ENCODE results near the gene FLCN. TPM values are rescaled to one million over a fixed set of nuclear protein-coding genes. Genes with fewer than 3 reads are reported as not detected.
"Not testable (repeated sequence)": the region's sequence is repeated elsewhere in the genome, so short reads cannot be mapped to it uniquely, and the experiment has no call there.

FLCN gene
- polyA plus RNA-seq, 4 donors = 20.0 to 29.1 (median 26.6) TPM

DNA sequence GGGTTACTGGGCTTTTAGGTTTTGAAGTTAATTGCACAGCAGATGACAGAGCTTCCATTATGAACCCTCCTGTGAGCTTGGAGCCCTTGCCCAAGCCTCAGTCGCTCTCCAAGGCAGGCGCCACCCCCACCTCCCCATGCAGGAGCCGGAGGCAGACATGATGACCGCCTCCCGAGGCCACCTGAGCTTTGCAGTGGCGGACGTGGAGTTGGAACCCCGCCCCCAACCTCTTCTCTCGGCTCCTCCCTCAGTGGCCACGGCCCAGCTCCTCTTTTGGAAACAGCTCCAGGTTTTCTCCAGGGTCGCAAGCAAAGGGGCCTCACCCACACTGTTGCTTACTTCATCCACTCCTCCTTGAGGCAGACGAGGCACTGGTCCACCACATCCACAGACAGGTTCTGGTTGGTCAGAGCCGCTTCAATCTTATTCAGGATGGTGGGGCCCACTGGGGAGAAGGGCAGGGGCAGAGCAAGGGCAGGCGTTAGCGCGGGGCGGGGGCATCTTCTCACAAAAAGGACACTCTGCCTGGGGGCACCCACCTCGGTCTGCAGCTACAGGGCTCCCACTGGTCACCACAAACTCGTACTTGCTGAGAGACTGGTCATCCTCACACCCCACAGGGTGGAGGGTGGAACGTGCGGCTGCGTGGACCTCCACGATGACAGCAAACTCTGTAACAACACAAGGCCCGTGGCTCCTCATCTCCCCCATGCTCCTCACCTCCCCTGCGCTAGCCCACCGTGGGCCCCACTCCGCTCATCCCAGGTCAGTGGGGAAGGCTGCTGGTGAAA lies 22.1 kb downstream of the FLCN start:
- DNase-seq (ENCODE audit: low read depth in 4 of 4, low spot score in 3 of 4) = no peak

GRCh38 chr17:17213775-17214174 lies 23.2 kb downstream of the FLCN start:
- no peak for DNase-seq (ENCODE audit: low read depth in 4 of 4, low spot score in 3 of 4)

DNA sequence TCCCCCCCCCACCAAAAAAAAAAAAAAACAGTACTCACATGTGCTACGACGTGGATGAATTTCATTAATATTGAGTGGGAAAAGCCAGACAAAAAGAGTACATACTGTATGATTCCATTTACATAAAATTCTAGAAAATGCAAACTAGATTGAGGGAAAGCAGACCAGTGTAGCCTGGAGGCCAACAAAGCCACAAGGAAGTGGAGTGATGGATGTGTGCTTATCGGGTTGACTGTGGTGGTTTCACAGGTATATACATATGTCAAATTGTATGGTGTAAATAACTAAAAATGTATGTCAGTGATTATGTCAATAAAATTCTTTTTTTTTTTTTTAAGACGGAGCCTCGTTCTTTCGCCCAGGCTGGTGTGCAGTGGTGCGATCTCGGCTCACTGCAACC lies 29.0 kb downstream of the FLCN start:
- DNase-seq (ENCODE audit: low read depth in 4 of 4, low spot score in 3 of 4) = no peak

GRCh38 chr17:17206913-17207335 lies 30.0 kb downstream of the FLCN start:
- no peak for DNase-seq (ENCODE audit: low read depth in 4 of 4, low spot score in 3 of 4)

DNA sequence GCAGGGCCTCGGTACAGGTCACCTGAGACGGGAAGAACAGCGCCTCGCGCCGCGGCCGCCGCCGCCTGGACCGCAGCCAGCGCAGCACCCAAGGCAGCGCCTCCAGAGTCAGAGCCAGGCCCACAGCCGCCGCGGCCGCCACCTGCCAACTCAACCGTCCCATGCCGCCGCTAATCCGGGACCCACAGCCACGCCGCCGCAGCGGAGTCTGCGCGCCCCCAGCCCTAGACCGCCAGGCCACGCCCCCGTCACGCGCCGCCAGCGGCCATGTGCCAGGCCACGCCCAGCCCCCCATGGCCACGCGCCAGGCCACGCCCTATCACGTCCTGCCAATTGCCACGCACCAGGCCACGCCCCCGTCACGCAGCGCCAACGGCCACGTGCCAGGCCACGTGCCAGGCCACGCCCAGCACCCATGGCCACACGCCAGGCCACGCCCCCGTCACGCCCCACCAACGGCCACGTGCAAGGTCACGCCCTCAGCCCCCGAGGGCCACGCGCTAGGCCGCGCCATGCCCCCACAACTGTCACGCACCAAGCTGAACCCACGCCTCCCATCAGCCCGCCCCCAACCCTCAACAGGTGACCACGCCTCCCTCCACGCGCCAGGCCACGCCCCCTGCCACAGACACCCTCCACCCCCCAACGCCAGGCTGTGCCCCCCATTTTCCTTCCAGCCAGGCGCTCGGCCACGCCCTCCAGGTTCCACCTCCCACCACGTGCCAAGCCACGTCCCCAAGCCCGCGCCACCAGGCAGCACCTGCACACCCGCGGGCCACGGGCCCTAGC lies 30.6 kb downstream of the FLCN start, which contains the start of gene PLD6:
TSS of gene PLD6 (minus strand) at position 210 of the 789 bp plus-strand sequence. CDS start at position 163, 47 bp downstream.
- DNase-seq (ENCODE audit: low read depth in 4 of 4, low spot score in 3 of 4) = no peak

- peak in 1 of 4 donors; percentile 35 for DNase-seq (ENCODE audit: low read depth in 4 of 4, low spot score in 3 of 4)
Observed at GRCh38 chr17:17205368-17206123, 31.4 kb downstream of the FLCN start.

DNA sequence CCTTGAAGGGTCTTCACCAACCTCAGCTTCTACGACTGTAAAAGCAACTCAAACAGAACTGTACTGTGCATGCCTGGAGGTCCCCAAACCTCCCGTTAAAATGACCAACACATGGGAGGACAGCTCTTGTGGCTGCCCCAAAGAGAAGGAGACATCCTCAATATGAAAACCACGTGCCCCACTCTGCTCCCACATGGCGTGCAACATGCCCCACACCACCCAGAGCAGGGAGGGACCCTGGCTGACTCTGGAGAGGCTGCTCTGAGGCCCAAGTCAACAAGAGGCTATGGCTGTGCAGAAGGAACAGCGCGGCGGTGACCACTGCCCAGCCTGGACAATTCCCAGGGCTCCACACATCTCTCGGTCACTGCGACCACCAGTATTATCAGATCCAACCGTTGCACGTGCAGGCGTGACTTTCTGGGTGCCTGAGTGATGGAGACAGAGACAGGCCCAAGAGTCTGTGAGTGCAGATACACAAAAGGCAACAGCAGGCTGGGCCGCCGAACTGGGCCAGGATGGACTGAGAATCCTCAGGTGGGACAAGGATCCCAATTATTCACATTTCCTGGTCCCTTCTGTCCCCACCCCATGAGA lies 32.2 kb downstream of the FLCN start:
- DNase-seq (ENCODE audit: low read depth in 4 of 4, low spot score in 3 of 4) = no peak

- no peak for DNase-seq (ENCODE audit: low read depth in 4 of 4, low spot score in 3 of 4)
Observed at GRCh38 chr17:17204041-17204591, 32.9 kb downstream of the FLCN start.

DNA sequence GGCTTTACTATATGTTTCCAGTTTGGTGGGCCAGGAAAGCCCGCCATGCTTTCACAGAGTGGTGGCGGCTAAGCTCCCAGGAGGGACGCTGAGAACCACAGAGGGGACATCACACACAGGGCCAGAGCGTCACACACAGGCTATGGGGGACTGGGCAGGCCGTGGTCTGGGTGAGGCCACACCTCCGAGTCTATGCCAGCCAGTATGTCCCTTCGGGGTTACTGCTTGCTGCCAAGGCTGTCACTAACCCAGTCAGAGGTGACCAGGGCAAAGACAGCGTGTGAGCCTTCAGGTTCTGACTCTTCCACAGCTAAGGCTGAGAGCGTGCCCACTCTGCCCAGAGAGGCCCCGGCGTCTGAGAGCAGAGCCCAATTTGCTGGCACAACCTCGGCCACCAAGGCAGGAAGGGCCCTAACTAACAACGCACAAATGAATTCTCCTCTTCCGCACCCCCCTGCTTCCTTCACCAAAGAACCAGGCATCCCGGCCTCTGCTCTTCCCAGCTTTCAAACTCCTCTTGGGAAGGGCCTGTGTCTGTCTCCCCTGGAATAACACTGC lies 33.7 kb downstream of the FLCN start:
- no peak for DNase-seq (ENCODE audit: low read depth in 4 of 4, low spot score in 3 of 4)

DNA sequence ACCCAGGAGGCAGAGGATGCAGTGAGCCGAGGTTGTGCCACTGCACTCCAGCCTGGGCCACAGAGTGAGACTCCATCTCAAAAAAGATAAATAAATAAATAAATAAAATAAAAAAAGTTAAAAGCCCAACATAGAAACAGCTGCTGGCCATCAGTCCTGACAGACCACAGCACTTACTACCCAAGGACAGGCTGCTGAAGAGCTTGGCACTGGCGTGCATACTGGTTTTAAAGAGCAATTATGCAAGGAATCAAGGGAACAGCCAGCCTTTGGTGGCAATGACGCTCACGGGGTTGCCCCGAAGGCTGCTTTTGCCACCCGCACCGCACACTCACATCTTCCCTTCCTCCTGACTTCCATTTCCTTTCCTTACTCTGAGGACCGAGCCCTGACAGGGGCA lies 35.1 kb downstream of the FLCN start:
- DNase-seq (ENCODE audit: low read depth in 4 of 4, low spot score in 3 of 4) = no peak

GRCh38 chr17:17201271-17201670 lies 35.7 kb downstream of the FLCN start:
- no peak for DNase-seq (ENCODE audit: low read depth in 4 of 4, low spot score in 3 of 4)

DNA sequence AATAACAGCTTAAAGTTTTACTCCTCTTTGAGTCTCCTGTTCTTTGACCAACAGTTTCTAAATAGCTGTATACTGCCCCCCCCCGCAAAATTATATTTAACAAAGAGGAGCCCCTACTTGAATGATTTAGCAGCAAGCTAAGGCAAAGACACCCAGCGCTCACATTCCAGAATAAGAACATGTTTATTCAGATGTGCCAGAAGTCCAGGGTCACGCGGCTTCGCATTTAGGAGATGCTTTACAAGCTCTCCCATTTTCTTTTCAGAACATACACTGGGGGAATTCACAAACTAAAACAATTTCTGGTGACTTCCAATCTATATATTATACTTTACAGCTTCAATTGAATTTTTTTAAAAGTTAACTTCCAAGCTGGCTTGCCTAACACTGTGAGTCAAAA lies 36.1 kb downstream of the FLCN start:
- no peak for DNase-seq (ENCODE audit: low read depth in 4 of 4, low spot score in 3 of 4)

DNA sequence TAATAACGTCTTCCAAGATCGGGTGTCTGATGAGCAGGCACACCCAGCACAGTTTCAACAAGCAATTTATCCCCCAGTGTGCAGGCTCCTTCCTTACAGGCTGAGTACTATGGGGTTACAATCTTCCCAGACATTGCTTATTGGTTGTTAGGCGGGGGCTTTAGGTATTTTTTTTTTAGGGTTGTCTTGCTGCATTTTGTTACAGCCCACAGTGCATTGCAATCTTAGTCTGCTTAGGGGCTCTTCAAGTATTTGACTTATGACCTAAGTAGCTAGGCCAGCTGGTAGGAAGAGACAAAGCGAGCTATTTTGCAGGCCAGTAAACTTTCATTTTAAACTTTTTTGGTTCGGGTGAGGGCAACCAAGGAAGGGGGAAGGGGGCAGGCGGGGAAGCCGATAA lies 36.7 kb downstream of the FLCN start:
- no peak for DNase-seq (ENCODE audit: low read depth in 4 of 4, low spot score in 3 of 4)

DNA sequence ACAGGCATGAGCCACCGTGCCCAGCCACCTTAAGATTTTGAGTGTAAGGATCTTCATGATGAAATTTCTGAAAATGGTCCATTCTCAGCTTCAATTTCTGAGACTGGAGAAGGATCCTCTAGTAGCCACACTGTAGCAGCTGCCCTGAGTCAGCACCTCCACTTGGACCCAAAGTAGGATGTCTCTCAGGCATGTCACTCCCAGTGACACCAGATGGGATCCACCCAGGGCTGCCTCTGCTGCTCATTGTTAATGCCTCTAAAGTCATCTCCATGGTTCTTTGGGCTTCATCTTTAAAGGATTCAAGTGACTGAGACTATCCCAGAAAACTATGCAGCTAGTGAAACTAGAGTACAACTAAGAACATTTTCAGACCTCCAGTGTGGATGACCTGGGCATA lies 38.7 kb downstream of the FLCN start:
- no peak for DNase-seq (ENCODE audit: low read depth in 4 of 4, low spot score in 3 of 4)

DNA sequence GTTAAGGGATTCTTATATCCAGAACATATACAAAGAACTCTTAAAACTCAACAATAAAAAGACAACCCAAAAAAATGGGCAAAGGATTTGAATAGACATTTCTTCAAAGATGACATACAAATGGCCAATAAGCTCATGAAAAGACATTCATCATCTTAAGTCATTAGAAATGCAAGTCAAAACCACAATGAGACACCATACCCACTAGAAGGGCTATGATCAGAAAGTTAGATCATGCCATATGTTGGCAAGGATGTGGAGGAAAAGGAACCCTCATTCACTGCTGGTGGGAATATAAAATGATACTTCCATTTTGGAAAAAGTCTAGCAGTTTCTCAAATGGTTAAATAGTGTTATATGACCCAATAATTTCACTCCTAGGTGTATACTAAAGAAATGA lies 40.2 kb downstream of the FLCN start:
- no peak for DNase-seq (ENCODE audit: low read depth in 4 of 4, low spot score in 3 of 4)

- not testable (repeated sequence) for DNase-seq (ENCODE audit: low read depth in 4 of 4, low spot score in 3 of 4)
Observed at GRCh38 chr17:17195466-17195865, 41.5 kb downstream of the FLCN start.

DNA sequence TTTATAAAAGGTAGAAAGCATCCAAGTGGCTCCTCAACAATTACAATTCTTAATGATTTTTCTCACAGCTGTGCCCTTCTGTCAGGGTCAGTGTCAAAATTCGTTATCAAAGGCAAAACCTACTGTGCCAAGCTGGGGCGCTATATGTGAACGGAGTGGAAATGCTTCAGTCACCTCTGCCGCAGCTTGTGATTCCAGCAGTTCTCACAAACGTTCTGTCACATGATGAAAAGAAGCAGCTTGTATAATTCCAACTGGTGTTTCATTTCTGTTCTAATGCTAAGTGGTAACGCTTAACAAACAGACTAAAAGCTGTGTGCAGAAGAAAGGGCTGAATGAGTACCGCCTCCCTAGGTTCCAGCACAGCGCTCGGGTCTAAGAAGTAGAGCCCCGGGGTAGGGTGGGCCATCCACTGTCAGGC lies 45.0 kb downstream of the FLCN start:
- no peak for DNase-seq (ENCODE audit: low read depth in 4 of 4, low spot score in 3 of 4)

- DNase-seq (ENCODE audit: low read depth in 4 of 4, low spot score in 3 of 4) = no peak
Observed at GRCh38 chr17:17191346-17191792, 45.6 kb downstream of the FLCN start.

DNA sequence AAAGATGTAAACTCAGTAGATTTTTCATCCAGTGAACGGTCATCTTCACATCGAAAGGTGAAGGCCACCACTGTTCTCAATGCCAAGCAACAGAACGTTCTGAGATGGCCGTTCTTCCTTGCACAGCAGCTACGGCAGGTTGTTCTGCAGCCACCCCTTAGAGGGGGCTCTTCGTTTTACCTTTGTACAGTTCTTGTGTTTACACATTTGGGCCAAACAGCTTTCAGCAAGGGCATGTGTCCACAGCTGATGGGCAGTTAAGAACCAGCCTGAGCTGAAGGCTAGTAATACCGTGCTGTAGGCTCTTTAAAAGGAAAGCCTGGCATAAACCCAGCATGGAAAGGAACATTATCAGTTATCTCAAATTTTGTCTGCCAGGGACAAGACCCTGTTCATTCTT lies 46.8 kb downstream of the FLCN start:
- no peak for DNase-seq (ENCODE audit: low read depth in 4 of 4, low spot score in 3 of 4)

- DNase-seq (ENCODE audit: low read depth in 4 of 4, low spot score in 3 of 4) = no peak
Observed at GRCh38 chr17:17189559-17189958, 47.4 kb downstream of the FLCN start.

Data from right renal pelvis (tissue), 4 donors.